B cell (primary cell): ENCODE data around the gene CACNA2D3. TPM values are rescaled to one million over a fixed set of nuclear protein-coding genes. Genes with fewer than 3 reads are reported as not detected.

Experiments
- ATAC-seq: fragments of 200-7000 bp; cut with Tn5 transposase; one replicate; pipeline ENCODE4 v1.10.0; 2021; ENCODE audit warnings: low read depth, mild to moderate bottlenecking, moderate number of reproducible peaks, moderate library complexity
- CTCF ChIA-PET: fragments of 350-600 bp; sonication (Branson Sonifier 250); formaldehyde crosslinking; loops from one replicate; lab custom pipeline; 2021; ENCODE audit warnings: antibody characterized with exemption, inconsistent platforms; lab: Charles Lee
- POLR2A ChIA-PET: fragments of 350-600 bp; sonication (Branson Sonifier 250); formaldehyde crosslinking; loops from one replicate; lab custom pipeline; 2021; ENCODE audit warnings: antibody characterized with exemption; lab: Charles Lee
- DNase-seq: peaks from one replicate; pipeline ENCODE4 v3.0.0; 2013
- H2AFZ ChIP-seq: 2 replicates; pipeline ENCODE4 v1.6.1; 2012; ENCODE audit warnings: mild to moderate bottlenecking, low read depth, low read length; ENCODE audit not compliant: insufficient read depth, poor library complexity, severe bottlenecking
- H3K27ac ChIP-seq, 2 donors: 1 replicate in 1 of 2; 2 replicates in 1 of 2; pipeline ENCODE4 v1.5.1; 2012 to 2013; ENCODE audit warnings: low read length in 2 of 2, mild to moderate bottlenecking in 2 of 2, moderate library complexity in 1 of 2
- H3K27me3 ChIP-seq, 4 experiments: fragments of 200-600 bp in 1 of 4; sonication (generic) in 1 of 4; replicated peaks in 1 of 4; 1 replicate in 2 of 4; 2 replicates in 2 of 4; pipeline versions ENCODE4 v1.6.1 to v1.7.0; 2013 to 2016; ENCODE audit warnings: low read length in 3 of 4, mild to moderate bottlenecking in 2 of 4, mixed read lengths in 1 of 4, moderate library complexity in 1 of 4; ENCODE audit not compliant: insufficient read depth in 4 of 4, control insufficient read depth in 3 of 4; ENCODE audit errors: control extremely low read depth in 1 of 4
- H3K36me3 ChIP-seq, 2 experiments: replicated peaks in 1 of 2; 1 replicate in 1 of 2; 2 replicates in 1 of 2; pipeline versions ENCODE4 v1.6.1 to v1.7.1; 2013; ENCODE audit warnings: low read length in 1 of 2; ENCODE audit not compliant: insufficient read depth in 2 of 2, control insufficient read depth in 1 of 2; ENCODE audit errors: control extremely low read depth in 1 of 2, extremely low read depth in 1 of 2
- H3K4me1 ChIP-seq, 2 donors: fragments of 200-600 bp in 1 of 2; sonication (generic) in 1 of 2; 1 replicate in 1 of 2; 2 replicates in 1 of 2; pipeline versions ENCODE4 v1.5.1 to v1.6.1; 2013 to 2017; ENCODE audit warnings: low read length in 2 of 2; ENCODE audit not compliant: control insufficient read depth in 2 of 2, insufficient read depth in 2 of 2
- H3K4me2 ChIP-seq: replicated peaks from 2 replicates; pipeline ENCODE3; 2012; ENCODE audit warnings: mild to moderate bottlenecking, low read depth, low read length; ENCODE audit not compliant: poor library complexity, severe bottlenecking
- H3K4me3 ChIP-seq, 5 experiments: fragments of 200-600 bp in 1 of 5; sonication (generic) in 1 of 5; 1 replicate in 3 of 5; 2 replicates in 2 of 5; pipeline versions ENCODE4 v1.5.1 to v1.7.0; 2011 to 2016; ENCODE audit warnings: low read length in 4 of 5, mild to moderate bottlenecking in 4 of 5, low read depth in 2 of 5, control low read depth in 1 of 5, moderate library complexity in 1 of 5; ENCODE audit not compliant: insufficient read depth in 1 of 5; ENCODE audit errors: control extremely low read depth in 1 of 5, extremely low read depth in 1 of 5
- H3K79me2 ChIP-seq: fragments of 200-600 bp; sonication (generic); one replicate; pipeline ENCODE4 v1.6.0; 2016; ENCODE audit warnings: low read length; ENCODE audit not compliant: control insufficient read depth, insufficient read depth
- H3K9ac ChIP-seq: fragments of 200-600 bp; sonication (generic); 2 replicates; pipeline ENCODE4 v1.6.1; 2017; ENCODE audit warnings: mild to moderate bottlenecking, low read length, moderate library complexity
- H3K9me3 ChIP-seq, 3 donors: one replicate each; pipeline versions ENCODE4 v1.6.1 to v1.7.1; 2013; ENCODE audit warnings: low read length in 2 of 3; ENCODE audit not compliant: control insufficient read depth in 2 of 3, insufficient read depth in 1 of 3; ENCODE audit errors: control extremely low read depth in 1 of 3
- H4K20me1 ChIP-seq: 2 replicates; pipeline ENCODE4 v1.6.0; 2012; ENCODE audit warnings: mild to moderate bottlenecking, low read length; ENCODE audit not compliant: insufficient read depth, control insufficient read depth, poor library complexity, severe bottlenecking
- H3K27ac Mint-ChIP-seq: one replicate; pipeline ENCODE4 v1.8.0; 2021; ENCODE audit warnings: mixed read lengths
- H3K27me3 Mint-ChIP-seq: one replicate; pipeline ENCODE4 v1.8.0; 2021; ENCODE audit warnings: mixed read lengths
- H3K4me1 Mint-ChIP-seq: one replicate; pipeline ENCODE4 v1.8.0; 2021; ENCODE audit warnings: mixed read lengths
- H3K4me3 Mint-ChIP-seq: one replicate; pipeline ENCODE4 v1.8.0; 2021; ENCODE audit warnings: mixed read lengths
- H3K9me3 Mint-ChIP-seq: one replicate; pipeline ENCODE4 v1.8.0; 2022; ENCODE audit warnings: mixed read lengths; ENCODE audit not compliant: insufficient read depth
- EZH2 ChIP-seq: IDR thresholded peaks from 2 replicates; pipeline ENCODE4 v1.6.1; 2012; ENCODE audit warnings: borderline replicate concordance, low read depth, mild to moderate bottlenecking, moderate library complexity, low read length; ENCODE audit not compliant: insufficient read depth, poor library complexity, severe bottlenecking
- WGBS: methylation state at CpG from one replicate; pipeline ENCODE4 v1.1.5; 2013; ENCODE audit warnings: missing lambda C conversion rate; ENCODE audit not compliant: insufficient coverage; 5-methylcytosine and 5-hydroxymethylcytosine counted together
- intact Hi-C: fragments of 100-400 bp; cut with micrococcal nuclease; formaldehyde crosslinking; loops from one replicate; pipeline ENCODE4 v1.10.0; 2022
- polyA plus RNA-seq: library from polyadenylated mRNA; depleted of rRNA; stranded (reverse); fragments of >200 nt; gene quantifications from 2 replicates; pipeline ENCODE4 v1.2.3, GENCODE V29; 2012
- total RNA-seq, 2 donors: library from RNA; stranded (reverse); fragments of 120-200 nt in 1 of 2; gene quantifications; 1 replicate in 1 of 2; 2 replicates in 1 of 2; pipeline versions ENCODE4 v1.2.3 to v1.2.4, GENCODE V29; 2013 to 2022
- TF ChIP-seq, protein P1 (sequence below): fragments of 200-600 bp; IDR thresholded peaks from one replicate; pipeline ENCODE4 v1.8.0; 2022; ENCODE audit warnings: antibody characterized with exemption, mild to moderate bottlenecking

CACNA2D3 gene
- total and polyA plus RNA-seq, 2 donors (not counting 1 experiment from before 2014, with no cell fraction given): not detected

DNA sequence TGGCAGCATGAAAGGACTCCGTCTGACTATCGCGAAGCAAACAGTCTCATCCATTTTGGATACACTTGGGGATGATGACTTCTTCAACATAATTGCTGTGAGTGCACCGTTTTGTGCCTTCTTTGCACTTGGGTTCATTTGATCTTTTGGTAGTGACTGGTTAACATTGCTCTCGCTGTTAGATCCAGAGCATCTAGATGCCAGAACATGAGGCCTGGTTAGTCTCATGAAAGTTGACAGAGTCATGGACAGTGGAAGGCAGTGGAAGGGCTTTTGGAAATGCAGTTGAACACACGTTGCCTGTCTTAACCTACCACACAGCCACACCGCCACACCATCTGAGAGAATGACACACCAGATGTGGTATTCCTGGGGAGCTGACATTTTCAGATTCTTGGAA is 447.7 kb downstream of the CACNA2D3 start:
- Histone ChIP-seq H3K4me3 (no peak overlapping the region), H3K79me2 (no peaks in the 10 kb centered on the region), H3K4me2 (no peak overlapping the region), H3K27ac (no peak overlapping the region), H3K4me1 (no peaks in the 10 kb centered on the region), H3K27me3 (no peaks in the 10 kb centered on the region), H3K9me3 (peaks cover 0 to 5% (median 0%) of the 10 kb centered on the region in 3 donors), H3K9ac (no peak overlapping the region), H2AFZ (no peak overlapping the region), H3K36me3 (no peaks in the 10 kb centered on the region), H4K20me1 (no peaks in the 10 kb centered on the region)
- Mint-ChIP-seq H3K27me3 (no peaks in the 10 kb centered on the region), H3K4me3 (no peak overlapping the region), H3K27ac (no peak overlapping the region), H3K9me3 (no peaks in the 10 kb centered on the region), H3K4me1 (no peaks in the 10 kb centered on the region)
- POLR2A ChIA-PET: no interaction called here
- ATAC-seq: no peak
- 80% methylated on average over 5 of the region's 7 CpGs for WGBS
- CTCF ChIA-PET: no interaction called here
- no peak for DNase-seq
- TF ChIP-seq, protein P1, sequence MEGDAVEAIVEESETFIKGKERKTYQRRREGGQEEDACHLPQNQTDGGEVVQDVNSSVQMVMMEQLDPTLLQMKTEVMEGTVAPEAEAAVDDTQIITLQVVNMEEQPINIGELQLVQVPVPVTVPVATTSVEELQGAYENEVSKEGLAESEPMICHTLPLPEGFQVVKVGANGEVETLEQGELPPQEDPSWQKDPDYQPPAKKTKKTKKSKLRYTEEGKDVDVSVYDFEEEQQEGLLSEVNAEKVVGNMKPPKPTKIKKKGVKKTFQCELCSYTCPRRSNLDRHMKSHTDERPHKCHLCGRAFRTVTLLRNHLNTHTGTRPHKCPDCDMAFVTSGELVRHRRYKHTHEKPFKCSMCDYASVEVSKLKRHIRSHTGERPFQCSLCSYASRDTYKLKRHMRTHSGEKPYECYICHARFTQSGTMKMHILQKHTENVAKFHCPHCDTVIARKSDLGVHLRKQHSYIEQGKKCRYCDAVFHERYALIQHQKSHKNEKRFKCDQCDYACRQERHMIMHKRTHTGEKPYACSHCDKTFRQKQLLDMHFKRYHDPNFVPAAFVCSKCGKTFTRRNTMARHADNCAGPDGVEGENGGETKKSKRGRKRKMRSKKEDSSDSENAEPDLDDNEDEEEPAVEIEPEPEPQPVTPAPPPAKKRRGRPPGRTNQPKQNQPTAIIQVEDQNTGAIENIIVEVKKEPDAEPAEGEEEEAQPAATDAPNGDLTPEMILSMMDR: no peak
- no peak for TF ChIP-seq EZH2
- intact Hi-C loops: no loop called here

DNA sequence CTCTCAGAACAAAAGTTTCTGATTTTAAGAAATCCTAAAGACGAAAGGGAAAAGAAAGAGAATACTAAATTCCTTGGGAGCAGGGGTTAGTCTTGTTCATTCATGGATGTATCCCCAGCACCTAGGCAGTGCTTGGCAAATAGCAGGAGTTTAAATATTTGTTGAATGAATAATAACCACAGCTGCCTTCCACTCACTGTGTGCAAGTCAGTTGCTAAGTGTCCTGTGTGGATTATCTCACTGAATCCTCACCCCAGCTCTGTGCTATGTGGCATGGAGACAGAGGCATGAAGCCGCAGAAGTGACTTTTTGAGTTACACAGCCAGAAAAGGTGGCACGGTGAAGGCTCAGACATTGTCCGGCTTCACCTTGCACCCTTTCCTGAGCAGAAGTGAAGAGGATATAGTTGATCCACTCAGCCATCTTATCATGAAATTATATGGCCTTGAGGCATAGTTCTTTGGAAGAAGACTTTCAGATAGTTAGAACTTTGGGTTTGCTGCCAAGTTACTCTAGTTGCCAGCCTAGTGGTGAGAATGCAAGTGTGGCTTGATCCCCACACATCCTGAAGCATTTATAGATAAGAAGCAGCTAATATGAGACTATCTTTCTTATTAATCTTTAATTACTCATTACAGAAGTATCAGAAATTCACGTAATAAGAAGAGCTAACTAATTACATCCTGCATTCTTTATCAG is 450.0 kb downstream of the CACNA2D3 start:
- no peak for TF ChIP-seq EZH2
- TF ChIP-seq, protein P1: no peak
- Histone ChIP-seq H3K4me2 (no peak overlapping the region), H3K9me3 (peaks cover 0 to 5% (median 0%) of the 10 kb centered on the region in 3 donors), H4K20me1 (no peaks in the 10 kb centered on the region), H3K79me2 (no peaks in the 10 kb centered on the region), H3K27me3 (no peaks in the 10 kb centered on the region), H3K4me1 (no peaks in the 10 kb centered on the region), H3K9ac (no peak overlapping the region), H3K4me3 (no peak overlapping the region), H3K27ac (no peak overlapping the region), H2AFZ (no peak overlapping the region), H3K36me3 (no peaks in the 10 kb centered on the region)
- no peak for DNase-seq
- Mint-ChIP-seq H3K27me3 (no peaks in the 10 kb centered on the region), H3K27ac (no peak overlapping the region), H3K4me3 (no peak overlapping the region), H3K4me1 (no peaks in the 10 kb centered on the region), H3K9me3 (no peaks in the 10 kb centered on the region)
- ChIA-PET CTCF (no interaction called here), POLR2A (no interaction called here)
- intact Hi-C loops: no loop called here
- no peak for ATAC-seq
- WGBS: 86% methylated on average over 3 of the region's 5 CpGs
